ENCODE data around the gene WFIKKN2. TPM values are rescaled to one million over a fixed set of nuclear protein-coding genes. Genes with fewer than 3 reads are reported as not detected.

WFIKKN2 gene
- total and polyA plus RNA-seq, 2 of the 13 experiments (the other 11 are each of a cell fraction or from before 2014, with no cell fraction given): not detected

DNA sequence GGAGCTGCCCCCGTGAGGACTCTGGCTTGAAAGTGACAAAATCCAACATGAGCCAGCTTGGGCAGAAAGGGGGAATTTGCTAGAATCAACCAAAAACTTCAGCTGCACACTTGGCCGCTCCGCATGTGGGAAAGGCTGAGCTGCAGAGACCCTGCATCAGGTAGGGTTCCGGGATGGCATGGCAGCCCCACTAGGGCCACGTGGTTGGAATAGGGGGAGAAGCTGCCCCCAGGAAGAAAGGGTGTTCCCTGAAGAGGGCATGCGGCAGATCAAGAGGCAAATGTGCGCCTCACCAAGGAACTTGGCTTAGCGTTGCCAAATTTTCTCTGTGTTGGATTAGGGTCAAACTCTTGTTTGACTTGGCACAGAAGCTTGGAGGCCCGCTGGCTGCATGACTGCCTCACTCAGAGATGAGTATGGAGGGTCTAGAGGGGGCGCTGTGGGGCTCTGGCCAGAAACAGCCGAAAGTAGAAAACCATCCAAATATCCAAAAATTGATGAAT, 29.2 kb upstream of the WFIKKN2 start (continued):
- TF ChIP-seq, protein P1, sequence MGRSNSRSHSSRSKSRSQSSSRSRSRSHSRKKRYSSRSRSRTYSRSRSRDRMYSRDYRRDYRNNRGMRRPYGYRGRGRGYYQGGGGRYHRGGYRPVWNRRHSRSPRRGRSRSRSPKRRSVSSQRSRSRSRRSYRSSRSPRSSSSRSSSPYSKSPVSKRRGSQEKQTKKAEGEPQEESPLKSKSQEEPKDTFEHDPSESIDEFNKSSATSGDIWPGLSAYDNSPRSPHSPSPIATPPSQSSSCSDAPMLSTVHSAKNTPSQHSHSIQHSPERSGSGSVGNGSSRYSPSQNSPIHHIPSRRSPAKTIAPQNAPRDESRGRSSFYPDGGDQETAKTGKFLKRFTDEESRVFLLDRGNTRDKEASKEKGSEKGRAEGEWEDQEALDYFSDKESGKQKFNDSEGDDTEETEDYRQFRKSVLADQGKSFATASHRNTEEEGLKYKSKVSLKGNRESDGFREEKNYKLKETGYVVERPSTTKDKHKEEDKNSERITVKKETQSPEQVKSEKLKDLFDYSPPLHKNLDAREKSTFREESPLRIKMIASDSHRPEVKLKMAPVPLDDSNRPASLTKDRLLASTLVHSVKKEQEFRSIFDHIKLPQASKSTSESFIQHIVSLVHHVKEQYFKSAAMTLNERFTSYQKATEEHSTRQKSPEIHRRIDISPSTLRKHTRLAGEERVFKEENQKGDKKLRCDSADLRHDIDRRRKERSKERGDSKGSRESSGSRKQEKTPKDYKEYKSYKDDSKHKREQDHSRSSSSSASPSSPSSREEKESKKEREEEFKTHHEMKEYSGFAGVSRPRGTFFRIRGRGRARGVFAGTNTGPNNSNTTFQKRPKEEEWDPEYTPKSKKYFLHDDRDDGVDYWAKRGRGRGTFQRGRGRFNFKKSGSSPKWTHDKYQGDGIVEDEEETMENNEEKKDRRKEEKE (IDR thresholded peaks at IDR 0.05): no peak
- no peak for TF ChIP-seq CHD4 (IDR thresholded peaks at IDR 0.05; ENCODE audit: borderline replicate concordance, low read length)
- no peak for TF ChIP-seq KDM3A (CRISPR knock-in tag; IDR thresholded peaks at IDR 0.05; ENCODE audit: low read depth)
- no peak for TF ChIP-seq ESRRA (CRISPR knock-in tag; IDR thresholded peaks at IDR 0.05; ENCODE audit: low read depth)
- TF ChIP-seq ZNF878 (CRISPR knock-in tag; IDR thresholded peaks at IDR 0.05): no peak
- TF ChIP-seq HNRNPH1 (optimal IDR thresholded peaks at IDR 0.05; ENCODE audit: low read depth, low read length): no peak
- no peak for TF ChIP-seq FOXK1 (CRISPR knock-in tag; IDR thresholded peaks at IDR 0.05; ENCODE audit: borderline replicate concordance, low read depth)
- TF ChIP-seq ZNF160 (CRISPR knock-in tag; IDR thresholded peaks at IDR 0.05): no peak
- peak; percentile 17; the same call in 1 of the 2 replicates for TF ChIP-seq EHMT2 (IDR thresholded peaks at IDR 0.05; ENCODE audit: borderline replicate concordance, low read depth, low read length)
- TF ChIP-seq, protein P2, sequence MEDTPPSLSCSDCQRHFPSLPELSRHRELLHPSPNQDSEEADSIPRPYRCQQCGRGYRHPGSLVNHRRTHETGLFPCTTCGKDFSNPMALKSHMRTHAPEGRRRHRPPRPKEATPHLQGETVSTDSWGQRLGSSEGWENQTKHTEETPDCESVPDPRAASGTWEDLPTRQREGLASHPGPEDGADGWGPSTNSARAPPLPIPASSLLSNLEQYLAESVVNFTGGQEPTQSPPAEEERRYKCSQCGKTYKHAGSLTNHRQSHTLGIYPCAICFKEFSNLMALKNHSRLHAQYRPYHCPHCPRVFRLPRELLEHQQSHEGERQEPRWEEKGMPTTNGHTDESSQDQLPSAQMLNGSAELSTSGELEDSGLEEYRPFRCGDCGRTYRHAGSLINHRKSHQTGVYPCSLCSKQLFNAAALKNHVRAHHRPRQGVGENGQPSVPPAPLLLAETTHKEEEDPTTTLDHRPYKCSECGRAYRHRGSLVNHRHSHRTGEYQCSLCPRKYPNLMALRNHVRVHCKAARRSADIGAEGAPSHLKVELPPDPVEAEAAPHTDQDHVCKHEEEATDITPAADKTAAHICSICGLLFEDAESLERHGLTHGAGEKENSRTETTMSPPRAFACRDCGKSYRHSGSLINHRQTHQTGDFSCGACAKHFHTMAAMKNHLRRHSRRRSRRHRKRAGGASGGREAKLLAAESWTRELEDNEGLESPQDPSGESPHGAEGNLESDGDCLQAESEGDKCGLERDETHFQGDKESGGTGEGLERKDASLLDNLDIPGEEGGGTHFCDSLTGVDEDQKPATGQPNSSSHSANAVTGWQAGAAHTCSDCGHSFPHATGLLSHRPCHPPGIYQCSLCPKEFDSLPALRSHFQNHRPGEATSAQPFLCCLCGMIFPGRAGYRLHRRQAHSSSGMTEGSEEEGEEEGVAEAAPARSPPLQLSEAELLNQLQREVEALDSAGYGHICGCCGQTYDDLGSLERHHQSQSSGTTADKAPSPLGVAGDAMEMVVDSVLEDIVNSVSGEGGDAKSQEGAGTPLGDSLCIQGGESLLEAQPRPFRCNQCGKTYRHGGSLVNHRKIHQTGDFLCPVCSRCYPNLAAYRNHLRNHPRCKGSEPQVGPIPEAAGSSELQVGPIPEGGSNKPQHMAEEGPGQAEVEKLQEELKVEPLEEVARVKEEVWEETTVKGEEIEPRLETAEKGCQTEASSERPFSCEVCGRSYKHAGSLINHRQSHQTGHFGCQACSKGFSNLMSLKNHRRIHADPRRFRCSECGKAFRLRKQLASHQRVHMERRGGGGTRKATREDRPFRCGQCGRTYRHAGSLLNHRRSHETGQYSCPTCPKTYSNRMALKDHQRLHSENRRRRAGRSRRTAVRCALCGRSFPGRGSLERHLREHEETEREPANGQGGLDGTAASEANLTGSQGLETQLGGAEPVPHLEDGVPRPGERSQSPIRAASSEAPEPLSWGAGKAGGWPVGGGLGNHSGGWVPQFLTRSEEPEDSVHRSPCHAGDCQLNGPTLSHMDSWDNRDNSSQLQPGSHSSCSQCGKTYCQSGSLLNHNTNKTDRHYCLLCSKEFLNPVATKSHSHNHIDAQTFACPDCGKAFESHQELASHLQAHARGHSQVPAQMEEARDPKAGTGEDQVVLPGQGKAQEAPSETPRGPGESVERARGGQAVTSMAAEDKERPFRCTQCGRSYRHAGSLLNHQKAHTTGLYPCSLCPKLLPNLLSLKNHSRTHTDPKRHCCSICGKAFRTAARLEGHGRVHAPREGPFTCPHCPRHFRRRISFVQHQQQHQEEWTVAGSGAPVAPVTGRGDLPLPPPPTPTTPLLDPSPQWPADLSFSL (CRISPR knock-in tag; IDR thresholded peaks at IDR 0.05): no peak
- TF ChIP-seq ADNP (CRISPR knock-in tag; IDR thresholded peaks at IDR 0.05): no peak
- TF ChIP-seq ZNF775 (CRISPR knock-in tag; IDR thresholded peaks at IDR 0.05; ENCODE audit: borderline replicate concordance): no peak
- peak; percentile 38; the same call in 1 of the 2 replicates for TF ChIP-seq GATAD2A (CRISPR knock-in tag; IDR thresholded peaks at IDR 0.05)
- TF ChIP-seq MTA3 (CRISPR knock-in tag; IDR thresholded peaks at IDR 0.05): no peak
- no peak for TF ChIP-seq ZNF768 (CRISPR knock-in tag; IDR thresholded peaks at IDR 0.05)
- TF ChIP-seq, protein P3, sequence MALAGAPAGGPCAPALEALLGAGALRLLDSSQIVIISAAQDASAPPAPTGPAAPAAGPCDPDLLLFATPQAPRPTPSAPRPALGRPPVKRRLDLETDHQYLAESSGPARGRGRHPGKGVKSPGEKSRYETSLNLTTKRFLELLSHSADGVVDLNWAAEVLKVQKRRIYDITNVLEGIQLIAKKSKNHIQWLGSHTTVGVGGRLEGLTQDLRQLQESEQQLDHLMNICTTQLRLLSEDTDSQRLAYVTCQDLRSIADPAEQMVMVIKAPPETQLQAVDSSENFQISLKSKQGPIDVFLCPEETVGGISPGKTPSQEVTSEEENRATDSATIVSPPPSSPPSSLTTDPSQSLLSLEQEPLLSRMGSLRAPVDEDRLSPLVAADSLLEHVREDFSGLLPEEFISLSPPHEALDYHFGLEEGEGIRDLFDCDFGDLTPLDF (CRISPR knock-in tag; IDR thresholded peaks at IDR 0.05): no peak
- TF ChIP-seq, protein P4, sequence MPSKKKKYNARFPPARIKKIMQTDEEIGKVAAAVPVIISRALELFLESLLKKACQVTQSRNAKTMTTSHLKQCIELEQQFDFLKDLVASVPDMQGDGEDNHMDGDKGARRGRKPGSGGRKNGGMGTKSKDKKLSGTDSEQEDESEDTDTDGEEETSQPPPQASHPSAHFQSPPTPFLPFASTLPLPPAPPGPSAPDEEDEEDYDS (CRISPR knock-in tag; IDR thresholded peaks at IDR 0.05): no peak
- TF ChIP-seq POLR2G (IDR thresholded peaks at IDR 0.05; ENCODE audit: low read depth, low read length): no peak
- TF ChIP-seq ZNF282 (IDR thresholded peaks at IDR 0.05; ENCODE audit: partially characterized antibody): no peak
